A673 (cell line): Measurements from ENCODE around the gene ZNF358. TPM values are rescaled to one million over a fixed set of nuclear protein-coding genes. Genes with fewer than 3 reads are reported as not detected.
A peak's percentile ranks its signal among the peaks of the same experiment; 100 is the strongest.
"Not testable (repeated sequence)": the region's sequence is repeated elsewhere in the genome, so short reads cannot be mapped to it uniquely, and the experiment has no call there.

ENCODE experiments used
- BruUV-seq: library from RNA; stranded (reverse); fragments of 400-500 nt; replicated peaks from 2 replicates; lab custom pipeline; 2021; lab: Mats Ljungman, UMichigan
- CTCF ChIA-PET: fragments of 300-600 bp; sonication (Branson Sonifier 250); formaldehyde crosslinking; loops from one replicate; lab custom pipeline; 2022; ENCODE audit warnings: antibody characterized with exemption; lab: Charles Lee
- POLR2A ChIA-PET: fragments of 300-600 bp; sonication (Branson Sonifier 250); formaldehyde crosslinking; loops from one replicate; lab custom pipeline; 2022; ENCODE audit warnings: antibody characterized with exemption; ENCODE audit not compliant: low non-redundant PET; lab: Charles Lee
- DNase-seq: peaks from one replicate; pipeline ENCODE4 v3.0.0-alpha.2; 2015; ENCODE audit warnings: low spot score
- H3K27ac ChIP-seq: fragments of 200-600 bp; sonication (generic); 2 replicates; pipeline ENCODE4 v1.5.1; 2016; ENCODE audit warnings: mixed run types, low read depth, mild to moderate bottlenecking, mixed read lengths, antibody characterized with exemption, low read length; ENCODE audit not compliant: poor library complexity, severe bottlenecking
- H3K27me3 ChIP-seq: fragments of 200-600 bp; sonication (generic); replicated peaks from 2 replicates; pipeline ENCODE4 v1.6.1; 2017; ENCODE audit warnings: mixed run types, low read depth, mild to moderate bottlenecking, mixed read lengths, antibody characterized with exemption, low read length; ENCODE audit not compliant: insufficient read depth, poor library complexity
- H3K36me3 ChIP-seq: fragments of 200-600 bp; sonication (generic); 2 replicates; pipeline ENCODE4 v1.6.1; 2016; ENCODE audit warnings: mixed run types, mild to moderate bottlenecking, mixed read lengths, antibody characterized with exemption, low read length; ENCODE audit not compliant: insufficient read depth, poor library complexity, severe bottlenecking
- H3K4me1 ChIP-seq: fragments of 200-600 bp; sonication (generic); 2 replicates; pipeline ENCODE4 v1.6.1; 2017; ENCODE audit warnings: mixed run types, mild to moderate bottlenecking, mixed read lengths, antibody characterized with exemption, low read length; ENCODE audit not compliant: insufficient read depth, poor library complexity, severe bottlenecking
- H3K4me3 ChIP-seq: fragments of 200-600 bp; sonication (generic); 2 replicates; pipeline ENCODE4 v1.5.1; 2016; ENCODE audit warnings: low read depth, mixed run types, mild to moderate bottlenecking, mixed read lengths, low read length; ENCODE audit not compliant: poor library complexity, severe bottlenecking
- H3K9me3 ChIP-seq: fragments of 200-600 bp; sonication (generic); 2 replicates; pipeline ENCODE4 v1.6.1; 2016; ENCODE audit warnings: mixed run types, low read depth, mild to moderate bottlenecking, mixed read lengths, antibody characterized with exemption, low read length; ENCODE audit not compliant: poor library complexity, severe bottlenecking
- EZH2 ChIP-seq: fragments of 200-600 bp; sonication (generic); IDR thresholded peaks from 2 replicates; pipeline ENCODE4 v1.6.1; 2017; ENCODE audit warnings: borderline replicate concordance, low read depth, mild to moderate bottlenecking, mixed read lengths, antibody characterized with exemption, low read length; ENCODE audit not compliant: poor library complexity, severe bottlenecking
- intact Hi-C: fragments of 100-400 bp; cut with micrococcal nuclease; formaldehyde crosslinking; loops from one replicate; pipeline ENCODE4 v1.10.0; 2022; ENCODE audit not compliant: unreplicated experiment
- total RNA-seq: library from RNA; stranded (reverse); gene quantifications from 2 replicates; pipeline ENCODE4 v1.2.3, GENCODE V29; 2021
- TF ChIP-seq, protein P1 (sequence below): fragments of 300-800, 200-600 bp; sonication (generic); conservative IDR thresholded peaks from 2 replicates; pipeline ENCODE4 v1.5.1; 2017; ENCODE audit warnings: low read depth, mild to moderate bottlenecking, antibody characterized with exemption, low read length, moderate library complexity, mixed read lengths

Gene ZNF358
- total RNA-seq, 1 experiment from 2014 or later: 44.1 TPM

DNA sequence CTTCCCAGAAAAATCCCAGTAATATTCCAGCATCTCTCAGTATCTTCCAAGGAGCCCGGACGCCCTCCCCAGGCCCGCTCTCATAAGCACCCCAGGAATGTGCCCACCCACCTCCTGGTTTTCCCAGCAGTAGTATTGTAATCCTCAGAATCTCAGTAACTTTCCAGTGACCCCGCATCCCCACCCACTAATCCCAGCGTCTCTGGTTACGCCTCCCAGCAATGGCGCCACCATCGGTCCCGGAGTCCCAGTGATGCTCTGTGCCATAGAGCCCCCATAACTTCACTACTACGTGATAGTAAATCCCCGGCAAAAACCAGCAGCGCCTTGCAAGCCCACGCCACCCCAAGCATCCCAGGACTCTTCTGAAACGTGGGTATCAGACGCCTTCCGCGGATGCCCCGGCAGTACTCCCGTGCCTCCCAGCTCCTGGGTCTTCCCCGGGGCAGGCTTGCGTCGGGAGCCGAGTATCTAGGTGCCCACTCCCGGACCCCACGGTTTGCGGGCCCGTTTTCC, 18.7 kb downstream of the ZNF358 start:
- H3K27ac ChIP-seq: peak overlapping the region; percentile 87
- peak overlapping the region; percentile 73 for H3K4me3 ChIP-seq
- ChIA-PET CTCF (no interaction called here), POLR2A (no interaction called here)
- no TSS peak for BruUV-seq
- TF ChIP-seq EZH2: no peak
- TF ChIP-seq, protein P1, sequence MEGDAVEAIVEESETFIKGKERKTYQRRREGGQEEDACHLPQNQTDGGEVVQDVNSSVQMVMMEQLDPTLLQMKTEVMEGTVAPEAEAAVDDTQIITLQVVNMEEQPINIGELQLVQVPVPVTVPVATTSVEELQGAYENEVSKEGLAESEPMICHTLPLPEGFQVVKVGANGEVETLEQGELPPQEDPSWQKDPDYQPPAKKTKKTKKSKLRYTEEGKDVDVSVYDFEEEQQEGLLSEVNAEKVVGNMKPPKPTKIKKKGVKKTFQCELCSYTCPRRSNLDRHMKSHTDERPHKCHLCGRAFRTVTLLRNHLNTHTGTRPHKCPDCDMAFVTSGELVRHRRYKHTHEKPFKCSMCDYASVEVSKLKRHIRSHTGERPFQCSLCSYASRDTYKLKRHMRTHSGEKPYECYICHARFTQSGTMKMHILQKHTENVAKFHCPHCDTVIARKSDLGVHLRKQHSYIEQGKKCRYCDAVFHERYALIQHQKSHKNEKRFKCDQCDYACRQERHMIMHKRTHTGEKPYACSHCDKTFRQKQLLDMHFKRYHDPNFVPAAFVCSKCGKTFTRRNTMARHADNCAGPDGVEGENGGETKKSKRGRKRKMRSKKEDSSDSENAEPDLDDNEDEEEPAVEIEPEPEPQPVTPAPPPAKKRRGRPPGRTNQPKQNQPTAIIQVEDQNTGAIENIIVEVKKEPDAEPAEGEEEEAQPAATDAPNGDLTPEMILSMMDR: no peak; the same call in 1 of the 2 replicates
- H3K27me3 ChIP-seq: no peaks in the 10 kb centered on the region
- peak; percentile 86 for DNase-seq
- H3K36me3 ChIP-seq: no peaks in the 10 kb centered on the region
- no peaks in the 10 kb centered on the region for H3K9me3 ChIP-seq
- intact Hi-C loops: loop anchor here (10.0 kb wide), 1 partner anchor 140 kb away; no protein-coding TSS in a partner anchor
- H3K4me1 ChIP-seq: no peaks in the 10 kb centered on the region

DNA sequence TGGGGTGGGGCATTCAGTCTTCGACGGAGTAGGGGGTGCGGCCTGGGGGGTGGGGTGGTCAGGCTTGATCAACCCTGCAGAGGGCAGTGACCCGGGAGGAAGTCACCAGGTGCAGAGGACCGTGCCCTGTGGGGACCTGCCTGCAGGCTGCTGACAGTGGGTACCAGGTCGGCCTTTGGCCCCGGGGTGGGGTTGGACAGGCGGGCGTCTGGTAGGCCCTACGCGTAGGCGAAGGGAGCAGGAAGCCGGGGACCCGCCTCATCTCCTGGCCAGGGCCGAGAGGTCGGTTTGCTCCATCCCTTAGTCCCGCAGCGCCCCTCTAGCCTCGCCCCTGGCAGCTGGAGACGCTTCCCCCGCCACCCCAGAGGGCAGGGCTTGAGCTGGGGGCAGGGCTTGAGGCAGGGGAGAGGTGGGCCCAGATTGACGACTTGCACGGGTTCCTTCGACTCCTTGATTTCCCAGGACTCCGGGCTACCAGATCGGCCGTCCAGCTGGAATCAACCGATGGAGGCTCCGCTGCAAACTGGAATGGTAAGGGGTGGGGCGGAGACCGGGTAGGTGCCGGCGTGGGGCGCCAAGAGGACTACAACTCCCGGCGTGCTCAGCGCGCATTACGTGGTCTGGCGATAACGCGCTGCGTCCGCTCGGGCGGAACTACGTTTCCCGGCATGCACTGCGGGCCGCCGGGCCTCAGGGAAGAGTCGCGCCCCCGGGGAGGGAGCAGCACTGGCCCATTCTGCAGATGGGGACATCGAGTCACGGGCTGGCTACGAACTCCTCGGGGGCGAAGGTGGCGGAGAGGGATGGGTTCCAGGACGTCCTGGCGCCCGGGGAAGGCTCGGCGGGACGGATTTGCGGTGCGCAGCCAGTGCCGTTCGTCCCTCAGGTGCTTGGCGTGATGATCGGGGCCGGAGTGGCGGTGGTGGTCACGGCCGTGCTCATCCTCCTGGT, 19.4 kb downstream of the ZNF358 start, which contains the start of gene PNPLA6:
Gene PNPLA6 (plus strand): TSS at position 671 of the 951 bp plus-strand sequence. CDS start 72 bp downstream, at position 743.
- intact Hi-C loops: loop anchor here (10.0 kb wide), 1 partner anchor 141 kb away; no protein-coding TSS in a partner anchor
- Histone ChIP-seq H3K27ac (peak within 1 kb of the TSS; percentile 87), H3K36me3 (no peaks in the 10 kb centered on the region), H3K4me3 (peak within 1 kb of the TSS; percentile 73), H3K27me3 (no peaks in the 10 kb centered on the region), H3K4me1 (no peaks in the 10 kb centered on the region), H3K9me3 (no peaks in the 10 kb centered on the region)
- POLR2A ChIA-PET: no interaction called here
- peak; percentile 97 for DNase-seq
- TSS peak; percentile 23 for BruUV-seq
- no peak for TF ChIP-seq EZH2
- TF ChIP-seq, protein P1: no peak
- CTCF ChIA-PET: no interaction called here

DNA sequence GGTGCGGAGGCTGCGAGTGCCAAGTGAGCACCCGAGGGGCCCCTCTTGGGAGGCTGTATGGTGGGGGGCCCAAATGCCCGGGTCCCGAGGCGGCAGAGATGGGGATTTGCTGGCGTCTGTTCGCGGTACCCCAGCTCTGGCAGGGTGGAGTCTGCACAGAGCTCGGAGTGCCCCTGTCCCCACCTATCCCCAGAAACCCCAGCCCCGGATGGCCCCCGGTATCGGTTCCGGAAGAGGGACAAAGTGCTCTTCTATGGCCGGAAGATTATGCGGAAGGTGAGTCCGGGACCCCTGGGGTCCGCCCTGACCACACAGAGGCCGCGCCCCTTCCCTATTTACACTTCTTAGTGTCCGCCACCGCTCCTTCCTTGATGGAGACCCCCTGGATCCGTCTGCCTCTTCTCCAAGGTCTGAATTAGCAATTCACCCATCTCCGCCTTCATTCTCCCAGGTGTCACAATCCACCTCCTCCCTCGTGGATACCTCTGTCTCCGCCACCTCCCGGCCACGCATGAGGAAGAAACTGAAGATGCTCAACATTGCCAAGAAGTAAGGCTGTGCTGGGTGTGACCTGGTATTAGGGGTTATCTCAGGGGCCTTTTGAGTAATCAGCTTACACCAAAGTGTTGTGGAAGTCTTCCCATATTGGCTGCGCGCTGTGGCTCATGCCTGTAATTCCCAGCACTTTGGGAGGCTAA, 20.2 kb downstream of the ZNF358 start:
- Histone ChIP-seq H3K4me1 (no peaks in the 10 kb centered on the region), H3K27ac (peak overlapping the region; percentile 87), H3K9me3 (no peaks in the 10 kb centered on the region), H3K27me3 (no peaks in the 10 kb centered on the region), H3K4me3 (peak overlapping the region; percentile 73), H3K36me3 (no peaks in the 10 kb centered on the region)
- CTCF ChIA-PET: no interaction called here
- intact Hi-C loops: loop anchor here (10.0 kb wide), 1 partner anchor 141 kb away; no protein-coding TSS in a partner anchor
- no peak for DNase-seq
- BruUV-seq: no TSS peak
- POLR2A ChIA-PET: no interaction called here
- no peak for TF ChIP-seq EZH2
- TF ChIP-seq, protein P1: no peak

DNA sequence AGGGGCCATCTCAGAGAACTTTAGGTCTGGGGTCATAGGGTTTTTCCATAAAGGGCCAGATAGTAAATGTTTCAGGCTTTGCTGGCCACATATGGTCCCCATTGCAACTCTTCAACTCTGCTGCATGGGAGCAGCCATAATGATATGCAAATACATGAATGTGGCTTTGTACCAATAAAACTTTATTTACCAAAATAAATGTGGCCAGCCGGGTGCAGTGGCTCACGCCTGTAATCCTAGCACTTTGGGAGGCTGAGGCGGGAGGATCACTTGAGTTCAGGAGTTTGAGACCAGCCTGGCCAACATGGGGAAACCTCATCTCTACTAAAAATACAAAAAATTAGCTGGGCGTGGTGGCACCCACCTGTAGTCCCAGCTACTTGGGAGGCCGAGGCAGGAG, 23.1 kb downstream of the ZNF358 start:
- H3K36me3 ChIP-seq, H3K4me3 ChIP-seq, DNase-seq, BruUV-seq, CTCF ChIA-PET, H3K27ac ChIP-seq, H3K4me1 ChIP-seq, H3K9me3 ChIP-seq, H3K27me3 ChIP-seq: not testable (repeated sequence)
- intact Hi-C loops: loop anchor here (10.0 kb wide), 1 partner anchor 144 kb away; no protein-coding TSS in a partner anchor
- POLR2A ChIA-PET: interaction anchor here (0.7 kb wide), 1 partner anchor 51 kb away, joined by 17 read pairs; no protein-coding TSS in a partner anchor
